ENCODE results near the gene ADAM19.

The ADAM19 gene

GRCh38 chr5:157479166-157479565, 96.4 kb downstream of the ADAM19 start:
- peaks cover 89% of the 10 kb centered on the region for H3K36me3 Mint-ChIP-seq (ENCODE audit: low read depth)
- peaks cover 54% of the 10 kb centered on the region for H3K4me1 Mint-ChIP-seq (ENCODE audit: low read depth)
- H3K27ac Mint-ChIP-seq, result peak overlapping the region; percentile 84
- H3K27me3 Mint-ChIP-seq (ENCODE audit: low read depth), result no peaks in the 10 kb centered on the region
- DNase-seq (ENCODE audit: low spot score), result no peak
- peak overlapping the region; percentile 50 for H3K4me3 Mint-ChIP-seq
- H3K9me3 Mint-ChIP-seq, result no peaks in the 10 kb centered on the region

DNA sequence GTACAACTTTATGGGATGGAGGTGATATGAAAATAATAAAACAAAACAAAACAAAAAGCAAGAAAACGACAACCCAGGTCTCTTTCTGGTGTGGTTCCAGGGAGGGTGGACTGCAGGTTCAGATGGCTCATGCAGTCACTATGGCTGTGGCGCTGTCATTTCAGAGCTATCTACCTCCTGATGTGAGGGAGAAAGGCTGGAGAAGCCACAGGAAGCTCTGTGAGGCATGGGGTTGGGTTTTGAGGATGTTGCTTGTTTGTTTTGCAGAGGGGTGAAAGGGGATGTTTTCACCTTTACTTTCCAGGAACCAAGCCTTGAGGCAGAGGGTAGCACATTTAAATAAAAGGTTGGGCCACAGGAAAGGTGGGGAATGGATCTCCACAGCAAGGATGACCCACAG, 96.8 kb downstream of the ADAM19 start:
- peak overlapping the region; percentile 84 for H3K27ac Mint-ChIP-seq
- peaks cover 52% of the 10 kb centered on the region for H3K4me1 Mint-ChIP-seq (ENCODE audit: low read depth)
- H3K4me3 Mint-ChIP-seq, result peak overlapping the region; percentile 8
- DNase-seq (ENCODE audit: low spot score), result no peak
- H3K36me3 Mint-ChIP-seq (ENCODE audit: low read depth), result peaks cover 89% of the 10 kb centered on the region
- no peaks in the 10 kb centered on the region for H3K27me3 Mint-ChIP-seq (ENCODE audit: low read depth)
- H3K9me3 Mint-ChIP-seq, result no peaks in the 10 kb centered on the region

- no peaks in the 10 kb centered on the region for H3K27me3 Mint-ChIP-seq (ENCODE audit: low read depth)
- H3K4me1 Mint-ChIP-seq (ENCODE audit: low read depth), result peaks cover 59% of the 10 kb centered on the region
- DNase-seq (ENCODE audit: low spot score), result no peak
- H3K27ac Mint-ChIP-seq, result peak overlapping the region; percentile 84
- peaks cover 90% of the 10 kb centered on the region for H3K36me3 Mint-ChIP-seq (ENCODE audit: low read depth)
- H3K4me3 Mint-ChIP-seq, result no peak overlapping the region
- no peaks in the 10 kb centered on the region for H3K9me3 Mint-ChIP-seq
Observed at GRCh38 chr5:157477814-157478494, 97.6 kb downstream of the ADAM19 start.

- Mint-ChIP-seq H3K4me3 (no peak overlapping the region), H3K36me3 (ENCODE audit: low read depth) (peaks cover 89% of the 10 kb centered on the region), H3K4me1 (ENCODE audit: low read depth) (peaks cover 56% of the 10 kb centered on the region), H3K27ac (peak overlapping the region; percentile 37), H3K9me3 (no peaks in the 10 kb centered on the region), H3K27me3 (ENCODE audit: low read depth) (no peaks in the 10 kb centered on the region)
- no peak for DNase-seq (ENCODE audit: low spot score)
Observed at GRCh38 chr5:157476702-157477408, 98.7 kb downstream of the ADAM19 start.

DNA sequence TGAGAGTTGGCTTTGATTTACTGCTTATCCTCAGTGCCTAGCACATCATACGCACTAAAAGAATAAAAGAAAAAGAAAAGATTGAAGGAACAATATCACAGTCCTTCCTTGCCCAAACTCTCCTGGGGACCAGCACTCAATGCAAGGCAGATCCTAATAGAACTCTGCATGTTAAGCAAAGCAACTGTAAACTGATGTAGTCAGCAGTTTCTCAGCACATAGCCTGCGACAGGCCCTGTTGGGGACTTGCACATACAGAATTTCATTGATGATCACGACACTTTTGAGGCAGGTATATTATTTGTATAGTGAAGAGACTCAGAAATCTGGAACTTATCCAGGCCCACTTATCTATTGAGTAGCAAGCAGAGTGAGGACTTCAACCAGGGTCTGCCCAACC, 100.1 kb downstream of the ADAM19 start:
- Mint-ChIP-seq H3K27ac (peak overlapping the region; percentile 59), H3K4me1 (ENCODE audit: low read depth) (peaks cover 49% of the 10 kb centered on the region), H3K36me3 (ENCODE audit: low read depth) (peaks cover 81% of the 10 kb centered on the region), H3K9me3 (no peaks in the 10 kb centered on the region), H3K27me3 (ENCODE audit: low read depth) (no peaks in the 10 kb centered on the region), H3K4me3 (no peak overlapping the region)
- DNase-seq (ENCODE audit: low spot score), result no peak

DNA sequence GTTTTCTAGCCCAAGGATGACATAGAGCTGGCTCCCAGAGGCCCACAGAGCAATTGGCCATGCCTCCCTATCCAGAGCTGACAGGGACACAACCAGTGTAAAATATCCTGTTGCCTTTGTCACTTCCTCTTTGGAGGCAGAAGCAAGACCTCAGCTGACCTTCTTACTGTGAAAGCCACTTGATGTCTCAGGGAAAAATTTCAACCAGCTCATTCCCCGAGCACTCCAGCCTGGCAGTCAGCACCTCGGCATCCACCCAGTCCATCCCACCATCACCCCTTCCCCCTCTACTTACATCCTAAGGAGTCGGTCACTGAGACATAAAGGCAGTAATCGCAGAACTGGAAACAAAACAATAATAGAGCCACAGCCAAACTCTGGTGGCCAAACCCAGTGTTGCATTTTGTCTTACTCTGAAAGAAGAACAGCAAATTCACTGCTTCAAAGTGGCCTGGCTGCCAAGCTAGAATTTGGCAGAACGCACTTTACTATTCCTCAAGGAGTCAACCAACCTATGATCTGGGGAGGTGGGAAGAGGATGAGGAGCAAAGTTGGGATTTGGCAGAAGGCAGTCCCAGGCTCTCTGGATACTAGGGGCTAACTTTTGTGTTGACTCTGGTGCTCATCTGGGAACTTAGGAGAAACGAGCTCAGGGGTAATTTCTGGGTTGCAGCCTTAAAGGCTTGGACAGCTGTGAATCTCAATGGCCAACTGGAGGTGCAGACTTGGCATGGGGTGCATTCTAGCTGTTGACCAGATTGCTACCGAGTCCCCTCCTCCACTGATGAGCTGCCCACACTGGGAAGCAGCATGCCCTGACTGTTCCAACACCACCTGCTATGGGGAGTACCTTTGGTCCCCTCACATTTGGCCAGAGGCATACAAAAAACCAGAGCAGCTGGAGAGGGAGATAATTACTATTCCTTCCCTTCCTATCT, 101.9 kb downstream of the ADAM19 start:
- Mint-ChIP-seq H3K4me1 (ENCODE audit: low read depth) (peaks cover 34% of the 10 kb centered on the region), H3K36me3 (ENCODE audit: low read depth) (peaks cover 68% of the 10 kb centered on the region), H3K4me3 (no peak overlapping the region), H3K27ac (peak overlapping the region; percentile 11), H3K27me3 (ENCODE audit: low read depth) (no peaks in the 10 kb centered on the region), H3K9me3 (no peaks in the 10 kb centered on the region)
- DNase-seq (ENCODE audit: low spot score), result no peak

DNA sequence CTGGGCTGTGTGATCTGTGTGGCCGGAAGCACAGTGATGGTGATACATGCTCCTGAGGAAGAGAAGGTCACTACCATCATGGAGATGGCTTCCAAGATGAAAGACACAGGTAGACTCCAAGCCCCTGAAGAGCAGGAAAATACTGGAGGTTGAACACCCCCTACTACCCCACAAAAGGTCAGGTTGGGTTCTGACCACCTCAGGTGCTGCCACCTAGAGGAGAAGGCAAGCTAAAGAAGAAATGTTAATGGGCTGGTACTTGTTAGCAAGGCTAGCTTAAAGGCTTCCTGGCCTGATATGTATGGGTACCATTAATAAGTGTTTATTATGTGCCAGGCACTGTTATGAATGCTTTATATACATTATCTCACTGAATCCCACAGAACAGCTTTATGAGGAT, 103.9 kb downstream of the ADAM19 start:
- no peak overlapping the region for H3K27ac Mint-ChIP-seq
- H3K9me3 Mint-ChIP-seq, result no peaks in the 10 kb centered on the region
- no peak for DNase-seq (ENCODE audit: low spot score)
- H3K27me3 Mint-ChIP-seq (ENCODE audit: low read depth), result no peaks in the 10 kb centered on the region
- H3K4me3 Mint-ChIP-seq, result no peak overlapping the region
- peaks cover 18% of the 10 kb centered on the region for H3K4me1 Mint-ChIP-seq (ENCODE audit: low read depth)
- H3K36me3 Mint-ChIP-seq (ENCODE audit: low read depth), result peaks cover 50% of the 10 kb centered on the region

- Mint-ChIP-seq H3K4me3 (no peak overlapping the region), H3K27me3 (ENCODE audit: low read depth) (no peaks in the 10 kb centered on the region)
Observed at GRCh38 chr5:157470631-157471030, 104.9 kb downstream of the ADAM19 start.

DNA sequence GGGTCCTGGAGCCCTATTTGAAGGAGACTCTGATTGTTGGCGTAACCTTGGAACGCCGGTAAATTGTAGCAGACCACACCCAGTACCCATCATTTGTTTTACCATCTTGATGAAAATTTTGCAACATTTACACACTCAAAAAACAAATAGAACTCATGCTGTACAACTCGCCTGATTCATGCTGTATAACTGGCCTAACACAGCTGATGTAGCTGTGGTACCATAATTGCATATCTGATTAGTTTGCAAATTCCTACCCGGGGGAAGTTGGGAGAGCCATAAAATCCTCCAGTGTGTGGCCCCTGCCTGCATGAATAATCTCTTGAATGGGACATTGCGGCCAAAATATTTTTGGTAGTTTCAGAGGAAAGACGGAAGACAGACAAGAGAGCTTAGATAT, 105.9 kb downstream of the ADAM19 start:
- H3K4me1 Mint-ChIP-seq (ENCODE audit: low read depth), result peaks cover 26% of the 10 kb centered on the region
- H3K27me3 Mint-ChIP-seq (ENCODE audit: low read depth), result no peaks in the 10 kb centered on the region
- H3K9me3 Mint-ChIP-seq, result no peaks in the 10 kb centered on the region
- peaks cover 44% of the 10 kb centered on the region for H3K36me3 Mint-ChIP-seq (ENCODE audit: low read depth)
- no peak overlapping the region for H3K27ac Mint-ChIP-seq
- no peak for DNase-seq (ENCODE audit: low spot score)
- H3K4me3 Mint-ChIP-seq, result no peak overlapping the region

More at GRCh38 chr5:157470631-157471030, 104.9 kb downstream of the ADAM19 start:
- DNase-seq (ENCODE audit: low spot score), result no peak
- H3K9me3 Mint-ChIP-seq, result no peaks in the 10 kb centered on the region
- peaks cover 19% of the 10 kb centered on the region for H3K4me1 Mint-ChIP-seq (ENCODE audit: low read depth)
- peaks cover 51% of the 10 kb centered on the region for H3K36me3 Mint-ChIP-seq (ENCODE audit: low read depth)
- no peak overlapping the region for H3K27ac Mint-ChIP-seq

GRCh38 chr5:157469073-157469472, 106.5 kb downstream of the ADAM19 start:
- Mint-ChIP-seq H3K4me1 (ENCODE audit: low read depth) (peaks cover 30% of the 10 kb centered on the region), H3K9me3 (no peaks in the 10 kb centered on the region), H3K36me3 (ENCODE audit: low read depth) (peaks cover 37% of the 10 kb centered on the region), H3K27ac (no peak overlapping the region), H3K27me3 (ENCODE audit: low read depth) (no peaks in the 10 kb centered on the region), H3K4me3 (no peak overlapping the region)
- no peak for DNase-seq (ENCODE audit: low spot score)

- no peaks in the 10 kb centered on the region for H3K9me3 Mint-ChIP-seq
- no peaks in the 10 kb centered on the region for H3K27me3 Mint-ChIP-seq (ENCODE audit: low read depth)
- peaks cover 31% of the 10 kb centered on the region for H3K36me3 Mint-ChIP-seq (ENCODE audit: low read depth)
- no peak for DNase-seq (ENCODE audit: low spot score)
- H3K4me1 Mint-ChIP-seq (ENCODE audit: low read depth), result peaks cover 31% of the 10 kb centered on the region
- H3K4me3 Mint-ChIP-seq, result no peak overlapping the region
- H3K27ac Mint-ChIP-seq, result no peak overlapping the region
Observed at GRCh38 chr5:157468293-157468965, 107.1 kb downstream of the ADAM19 start.

- Mint-ChIP-seq H3K9me3 (no peaks in the 10 kb centered on the region), H3K27me3 (ENCODE audit: low read depth) (peaks cover 15% of the 10 kb centered on the region), H3K36me3 (ENCODE audit: low read depth) (peaks cover 9% of the 10 kb centered on the region), H3K4me3 (peak overlapping the region; percentile 5), H3K4me1 (ENCODE audit: low read depth) (peaks cover 26% of the 10 kb centered on the region), H3K27ac (peak overlapping the region; percentile 62)
- DNase-seq (ENCODE audit: low spot score), result peak; percentile 73
Observed at GRCh38 chr5:157464519-157465171, 110.9 kb downstream of the ADAM19 start.
